Measurements from ENCODE around the gene TRIM16. TPM values are rescaled to one million over a fixed set of nuclear protein-coding genes. Genes with fewer than 3 reads are reported as not detected.
"Not testable (repeated sequence)": the region's sequence is repeated elsewhere in the genome, so short reads cannot be mapped to it uniquely, and the experiment has no call there.

The TRIM16 gene
- total RNA-seq, 2 donors from 2014 or later, result 15.0 to 26.3 TPM

- ATAC-seq (ENCODE audit: insufficient number of reproducible peaks, low FRiP score, low read depth); DNase-seq (ENCODE audit: low spot score); H3K36me3 ChIP-seq; H3K4me1 ChIP-seq (ENCODE audit: control insufficient read depth in 1 of 2, low read depth in 2 of 2); H3K4me3 ChIP-seq; H3K9me3 ChIP-seq; H3K27ac ChIP-seq; H3K27me3 ChIP-seq (replicated peaks; ENCODE audit: insufficient read depth): not testable (repeated sequence)
These were observed 3.4 kb upstream of the TRIM16 start for GRCh38 chr17:15687494-15687893.

GRCh38 chr17:15683135-15683534 lies 976 bp downstream of the TRIM16 start:
- not testable (repeated sequence) for H3K27me3 ChIP-seq (replicated peaks; ENCODE audit: insufficient read depth); ATAC-seq (ENCODE audit: insufficient number of reproducible peaks, low FRiP score, low read depth); DNase-seq (ENCODE audit: low spot score); H3K36me3 ChIP-seq; H3K27ac ChIP-seq; H3K4me3 ChIP-seq; H3K4me1 ChIP-seq (ENCODE audit: control insufficient read depth in 1 of 2, low read depth in 2 of 2); H3K9me3 ChIP-seq

GRCh38 chr17:15675991-15676390 lies 8.1 kb downstream of the TRIM16 start:
- not testable (repeated sequence) for DNase-seq (ENCODE audit: low spot score); H3K27me3 ChIP-seq (replicated peaks; ENCODE audit: insufficient read depth); H3K9me3 ChIP-seq; H3K4me1 ChIP-seq (ENCODE audit: control insufficient read depth in 1 of 2, low read depth in 2 of 2); ATAC-seq (ENCODE audit: insufficient number of reproducible peaks, low FRiP score, low read depth); H3K36me3 ChIP-seq; H3K4me3 ChIP-seq; H3K27ac ChIP-seq

- not testable (repeated sequence) for H3K36me3 ChIP-seq; ATAC-seq (ENCODE audit: insufficient number of reproducible peaks, low FRiP score, low read depth); H3K9me3 ChIP-seq; H3K4me1 ChIP-seq (ENCODE audit: control insufficient read depth in 1 of 2, low read depth in 2 of 2); H3K4me3 ChIP-seq; DNase-seq (ENCODE audit: low spot score); H3K27ac ChIP-seq; H3K27me3 ChIP-seq (replicated peaks; ENCODE audit: insufficient read depth)
These were observed 9.5 kb downstream of the TRIM16 start for GRCh38 chr17:15674640-15675039.

- H3K27me3 ChIP-seq (replicated peaks; ENCODE audit: insufficient read depth); ATAC-seq (ENCODE audit: insufficient number of reproducible peaks, low FRiP score, low read depth); DNase-seq (ENCODE audit: low spot score); H3K36me3 ChIP-seq; H3K27ac ChIP-seq; H3K4me3 ChIP-seq; H3K4me1 ChIP-seq (ENCODE audit: control insufficient read depth in 1 of 2, low read depth in 2 of 2); H3K9me3 ChIP-seq: not testable (repeated sequence)
These were observed 14.6 kb downstream of the TRIM16 start for GRCh38 chr17:15669526-15669925.

GRCh38 chr17:15663691-15664090 lies 20.4 kb downstream of the TRIM16 start:
- Histone ChIP-seq H3K27ac (no peak overlapping the region), H3K4me3 (no peak overlapping the region), H3K9me3 (no peaks in the 10 kb centered on the region), H3K36me3 (no peaks in the 10 kb centered on the region), H3K27me3 (replicated peaks; ENCODE audit: insufficient read depth) (no peaks in the 10 kb centered on the region), H3K4me1 (ENCODE audit: control insufficient read depth in 1 of 2, low read depth in 2 of 2) (no peaks in the 10 kb centered on the region)
- no peak for TF ChIP-seq CTCF (IDR thresholded peaks at IDR 0.05)
- ATAC-seq (ENCODE audit: insufficient number of reproducible peaks, low FRiP score, low read depth) (no peak), DNase-seq (ENCODE audit: low spot score) (no peak)

- H3K36me3 ChIP-seq, result no peaks in the 10 kb centered on the region
- no peak for TF ChIP-seq CTCF (IDR thresholded peaks at IDR 0.05)
- DNase-seq (ENCODE audit: low spot score) (no peak), ATAC-seq (ENCODE audit: insufficient number of reproducible peaks, low FRiP score, low read depth) (no peak)
- H3K4me3 ChIP-seq, result no peak overlapping the region
- H3K27ac ChIP-seq, result no peak overlapping the region
- H3K9me3 ChIP-seq, result no peaks in the 10 kb centered on the region
- H3K27me3 ChIP-seq (replicated peaks; ENCODE audit: insufficient read depth), result no peaks in the 10 kb centered on the region
- H3K4me1 ChIP-seq (ENCODE audit: control insufficient read depth in 1 of 2, low read depth in 2 of 2), result no peaks in the 10 kb centered on the region
These were observed 20.9 kb downstream of the TRIM16 start for GRCh38 chr17:15663176-15663575.

- no peaks in the 10 kb centered on the region for H3K9me3 ChIP-seq
- no peak for TF ChIP-seq CTCF (IDR thresholded peaks at IDR 0.05)
- H3K4me3 ChIP-seq, result no peak overlapping the region
- DNase-seq (ENCODE audit: low spot score) (no peak), ATAC-seq (ENCODE audit: insufficient number of reproducible peaks, low FRiP score, low read depth) (no peak)
- no peaks in the 10 kb centered on the region for H3K36me3 ChIP-seq
- no peak overlapping the region for H3K27ac ChIP-seq
- H3K27me3 ChIP-seq (replicated peaks; ENCODE audit: insufficient read depth), result no peaks in the 10 kb centered on the region
- H3K4me1 ChIP-seq (ENCODE audit: control insufficient read depth in 1 of 2, low read depth in 2 of 2), result no peaks in the 10 kb centered on the region
These were observed 21.4 kb downstream of the TRIM16 start for GRCh38 chr17:15662681-15663080.
